AG09309 (cell line): ENCODE results near the gene CNTNAP2.

Experiments
- DNase-seq: peaks from one replicate; pipeline ENCODE4 v3.0.0-alpha.2; 2010; ENCODE audit warnings: low read depth
- H3K4me3 ChIP-seq: 2 replicates; pipeline ENCODE4 v1.5.1; 2011; ENCODE audit warnings: mild to moderate bottlenecking, low read depth, low read length, moderate library complexity; ENCODE audit not compliant: control insufficient read depth
- CTCF ChIP-seq: IDR thresholded peaks from 2 replicates; pipeline ENCODE4 v1.5.1; 2011; ENCODE audit warnings: mild to moderate bottlenecking, low read depth, low read length, inconsistent platforms; ENCODE audit not compliant: insufficient read depth, control insufficient read depth; ENCODE audit errors: missing control alignments

Gene CNTNAP2

DNA sequence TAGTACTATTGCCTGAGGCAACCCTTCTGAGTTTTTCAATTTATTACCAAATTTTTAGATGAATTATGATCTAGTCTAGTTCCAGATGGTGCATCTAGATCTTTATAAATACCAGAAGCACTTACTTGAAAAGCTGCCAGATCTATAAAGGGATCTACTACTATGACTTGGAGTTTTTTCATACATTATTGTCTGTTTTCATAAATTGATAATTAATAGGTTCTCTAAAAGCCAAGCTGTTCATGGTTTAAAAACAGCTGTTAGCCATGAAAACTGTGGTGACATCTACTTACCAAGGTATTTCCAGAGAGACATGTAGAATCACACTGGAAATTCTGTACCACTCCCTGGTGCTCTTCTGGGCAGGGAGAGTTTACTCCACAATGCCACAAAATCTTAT lies 1687.4 kb downstream of the CNTNAP2 start:
- no peak for TF ChIP-seq CTCF
- DNase-seq = no peak

DNA sequence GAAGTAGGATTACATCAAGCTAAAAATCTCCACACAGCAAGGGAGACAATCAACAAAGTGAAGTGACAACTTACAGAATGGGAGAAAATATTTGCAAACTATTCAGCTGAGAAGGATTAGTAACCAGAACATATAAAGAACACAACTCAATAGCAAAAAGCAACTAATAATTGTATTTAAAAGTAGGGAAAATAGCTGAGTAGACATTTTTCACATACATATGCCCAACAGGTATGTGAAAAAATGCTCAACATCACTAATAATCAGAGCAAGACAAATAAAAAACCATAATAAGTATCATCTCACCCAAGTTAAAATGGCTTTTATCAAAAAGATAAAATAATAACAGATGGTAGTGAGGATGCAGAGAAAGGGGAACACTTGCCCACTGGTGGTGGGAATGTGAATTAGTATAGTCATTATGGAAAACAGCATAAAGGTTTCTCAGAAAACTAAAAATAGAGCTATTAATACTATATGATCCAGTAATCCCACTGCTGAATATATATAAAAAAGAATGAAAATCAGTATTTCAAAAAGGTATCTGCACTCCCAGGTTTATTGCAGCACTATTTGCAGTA lies 1689.5 kb downstream of the CNTNAP2 start:
- TF ChIP-seq CTCF = no peak
- no peak for DNase-seq

More for the DNA sequence above, 1687.4 kb downstream of the CNTNAP2 start:
- H3K4me3 ChIP-seq = no peak overlapping the region

GRCh38 chr7:147809786-147810185 lies 1693.2 kb downstream of the CNTNAP2 start:
- DNase-seq = no peak
- no peak for TF ChIP-seq CTCF
- no peak overlapping the region for H3K4me3 ChIP-seq

More for the DNA sequence above, 1689.5 kb downstream of the CNTNAP2 start:
- no peak overlapping the region for H3K4me3 ChIP-seq

- no peak for TF ChIP-seq CTCF
- no peak for DNase-seq
- no peak overlapping the region for H3K4me3 ChIP-seq
Observed at GRCh38 chr7:147810269-147810668, 1693.7 kb downstream of the CNTNAP2 start.

GRCh38 chr7:147811923-147812322 lies 1695.3 kb downstream of the CNTNAP2 start:
- no peak for TF ChIP-seq CTCF
- H3K4me3 ChIP-seq = no peak overlapping the region
- no peak for DNase-seq

- H3K4me3 ChIP-seq = no peak overlapping the region
- no peak for TF ChIP-seq CTCF
- no peak for DNase-seq
Observed at GRCh38 chr7:147813316-147813715, 1696.7 kb downstream of the CNTNAP2 start.

DNA sequence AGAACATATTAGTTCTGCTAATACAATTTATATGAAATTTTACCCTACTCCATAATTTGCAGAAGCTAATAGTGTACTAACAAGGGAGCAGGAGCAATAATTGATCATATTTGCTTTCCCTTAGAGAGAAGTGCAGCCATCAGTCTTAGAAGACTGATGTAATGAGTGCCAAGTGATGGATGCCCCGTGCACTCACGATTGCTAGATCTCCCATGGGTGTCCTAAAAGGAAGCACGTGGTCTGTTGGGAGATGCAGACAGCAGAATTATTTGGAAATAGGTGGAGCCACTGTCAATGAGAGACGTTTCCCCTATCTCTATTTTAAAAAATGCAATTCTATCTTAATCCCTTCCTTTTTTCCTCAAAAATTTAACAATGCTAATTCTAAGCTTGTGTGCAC lies 1701.7 kb downstream of the CNTNAP2 start:
- TF ChIP-seq CTCF = no peak
- no peak overlapping the region for H3K4me3 ChIP-seq
- no peak for DNase-seq
